ENCODE results near the gene ESAM.

ESAM gene

GRCh38 chr11:124760806-124761205, 1.3 kb downstream of the ESAM start:
- no peak for TF ChIP-seq MYC (IDR thresholded peaks at IDR 0.05; ENCODE audit: low read depth, low read length)
- no peak for TF ChIP-seq MAX (IDR thresholded peaks at IDR 0.05; ENCODE audit: low read depth, low read length)
- no peak for TF ChIP-seq POLR2A (IDR thresholded peaks at IDR 0.05; ENCODE audit: extremely low read depth, insufficient read length)
- TF ChIP-seq CTCF (IDR thresholded peaks at IDR 0.05; ENCODE audit: low read depth, low read length) = no peak
- H3K4me3 ChIP-seq (ENCODE audit: low read depth, low read length) = no peak overlapping the region
- no peak for DNase-seq (ENCODE audit: low read depth)

GRCh38 chr11:124760205-124760652, 1.9 kb downstream of the ESAM start:
- DNase-seq (ENCODE audit: low read depth) = no peak
- no peak overlapping the region for H3K4me3 ChIP-seq (ENCODE audit: low read depth, low read length)
- no peak for TF ChIP-seq MYC (IDR thresholded peaks at IDR 0.05; ENCODE audit: low read depth, low read length)
- no peak for TF ChIP-seq POLR2A (IDR thresholded peaks at IDR 0.05; ENCODE audit: extremely low read depth, insufficient read length)
- no peak for TF ChIP-seq CTCF (IDR thresholded peaks at IDR 0.05; ENCODE audit: low read depth, low read length)
- TF ChIP-seq MAX (IDR thresholded peaks at IDR 0.05; ENCODE audit: low read depth, low read length) = no peak

GRCh38 chr11:124759266-124760204, 2.6 kb downstream of the ESAM start:
- no peak overlapping the region for H3K4me3 ChIP-seq (ENCODE audit: low read depth, low read length)
- DNase-seq (ENCODE audit: low read depth) = no peak
- no peak for TF ChIP-seq MYC (IDR thresholded peaks at IDR 0.05; ENCODE audit: low read depth, low read length)
- no peak for TF ChIP-seq POLR2A (IDR thresholded peaks at IDR 0.05; ENCODE audit: extremely low read depth, insufficient read length)
- TF ChIP-seq CTCF (IDR thresholded peaks at IDR 0.05; ENCODE audit: low read depth, low read length) = no peak
- no peak for TF ChIP-seq MAX (IDR thresholded peaks at IDR 0.05; ENCODE audit: low read depth, low read length)

- H3K4me3 ChIP-seq (ENCODE audit: low read depth, low read length) = no peak overlapping the region
- TF ChIP-seq MYC (IDR thresholded peaks at IDR 0.05; ENCODE audit: low read depth, low read length) (peak; percentile 66), MAX (IDR thresholded peaks at IDR 0.05; ENCODE audit: low read depth, low read length) (peak; percentile 54), POLR2A (IDR thresholded peaks at IDR 0.05; ENCODE audit: extremely low read depth, insufficient read length) (no peak), CTCF (IDR thresholded peaks at IDR 0.05; ENCODE audit: low read depth, low read length) (peak; percentile 83)
- peak; percentile 97 for DNase-seq (ENCODE audit: low read depth)
These were observed 3.5 kb downstream of the ESAM start for GRCh38 chr11:124758355-124759265.

- no peak for DNase-seq (ENCODE audit: low read depth)
- H3K4me3 ChIP-seq (ENCODE audit: low read depth, low read length) = no peak overlapping the region
- TF ChIP-seq CTCF (IDR thresholded peaks at IDR 0.05; ENCODE audit: low read depth, low read length) = no peak
- TF ChIP-seq MAX (IDR thresholded peaks at IDR 0.05; ENCODE audit: low read depth, low read length) = no peak
- no peak for TF ChIP-seq POLR2A (IDR thresholded peaks at IDR 0.05; ENCODE audit: extremely low read depth, insufficient read length)
- TF ChIP-seq MYC (IDR thresholded peaks at IDR 0.05; ENCODE audit: low read depth, low read length) = no peak
These were observed 4.8 kb downstream of the ESAM start for GRCh38 chr11:124757320-124757719.
